ENCODE data around the gene GPR55. TPM values are rescaled to one million over a fixed set of nuclear protein-coding genes. Genes with fewer than 3 reads are reported as not detected.

The GPR55 gene
- total and polyA plus RNA-seq, 2 of the 8 experiments (the other 6 are each of a cell fraction or from before 2014, with no cell fraction given), result not detected

DNA sequence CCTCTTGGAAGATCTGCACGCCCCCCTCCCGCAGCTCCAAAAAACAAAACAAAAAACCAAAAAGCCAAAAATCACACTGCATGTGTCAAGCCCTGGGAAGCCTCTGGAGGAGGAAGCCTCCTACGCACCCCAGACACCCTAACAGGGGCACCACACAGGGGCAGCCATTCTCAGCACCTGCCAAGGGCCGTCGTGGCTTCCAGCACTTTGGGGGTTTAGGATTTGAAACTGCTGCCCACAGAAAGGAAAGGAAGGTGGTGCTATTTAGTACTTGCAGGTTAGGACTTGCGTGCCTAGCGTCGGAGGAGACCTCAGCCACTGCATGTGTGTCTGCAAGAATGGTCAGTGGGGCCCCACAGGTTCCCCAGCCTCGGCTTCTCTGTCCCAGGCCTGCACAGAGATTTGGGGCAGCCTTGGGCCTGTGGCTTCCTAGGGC is 419 bp upstream of the GPR55 start:
- no peaks in the 10 kb centered on the region for H3K79me2 ChIP-seq (ENCODE audit: control insufficient read depth in 1 of 2, insufficient read depth in 2 of 2, low read length in 2 of 2)
- H4K5ac ChIP-seq (ENCODE audit: insufficient read length, low read depth, low read length), result no peak overlapping the region
- no peak overlapping the region for H2BK120ac ChIP-seq (replicated peaks; ENCODE audit: low read depth, low read length)
- POLR2A ChIA-PET (ENCODE audit: partially characterized antibody), result interaction anchor here (1.1 to 1.2 kb wide), 2 partner anchors 61 to 82 kb away, joined by 3 read pairs; no protein-coding TSS in a partner anchor
- no peak overlapping the region for H3K18ac ChIP-seq (ENCODE audit: extremely low read depth, low read length)
- peaks cover 0 to 3% (median 2%) of the 10 kb centered on the region in 4 experiments; a peak in 2 of 7 replicates for H3K4me1 ChIP-seq (replicated peaks in 1 of 4; ENCODE audit: control insufficient read depth in 3 of 4, insufficient read depth in 4 of 4, low read length in 3 of 4)
- H3K36me3 ChIP-seq (ENCODE audit: control insufficient read depth in 2 of 4, insufficient read depth in 4 of 4, low read length in 3 of 4), result no peaks in the 10 kb centered on the region
- H3K27me3 ChIP-seq (replicated peaks in 1 of 4; ENCODE audit: control insufficient read depth in 3 of 4, extremely low read depth in 1 of 4, insufficient read depth in 3 of 4, low read length in 3 of 4), result no peaks in the 10 kb centered on the region
- no peak overlapping the region for H3K4ac ChIP-seq (replicated peaks; ENCODE audit: insufficient read length, low read depth, low read length)
- no peak overlapping the region for H2BK20ac ChIP-seq (ENCODE audit: low read length)
- H3K23ac ChIP-seq (ENCODE audit: insufficient read length), result no peak overlapping the region
- no peak overlapping the region for H4K91ac ChIP-seq (replicated peaks; ENCODE audit: insufficient read length, low read length)
- no peaks in the 10 kb centered on the region for H3K23me2 ChIP-seq (ENCODE audit: low read depth, low read length)
- DNase-seq (ENCODE audit: low read depth in 1 of 2, low spot score in 2 of 2), result no peak
- no peak overlapping the region for H3K4me3 ChIP-seq (ENCODE audit: extremely low read depth in 1 of 4, insufficient read depth in 2 of 4, low read depth in 3 of 4, low read length in 4 of 4)
- H3K27ac ChIP-seq (ENCODE audit: low read depth, low read length), result no peak overlapping the region
- no peaks in the 10 kb centered on the region for H4K20me1 ChIP-seq (replicated peaks in 1 of 2; ENCODE audit: control insufficient read depth in 1 of 2, insufficient read depth in 2 of 2, low read length in 2 of 2)
- no peak overlapping the region for H3K56ac ChIP-seq (replicated peaks; ENCODE audit: insufficient read length, low read depth, low read length)
- 90% methylated on average over 9 of the region's 9 CpGs; no CpG with 5 or more reads in 1 of the 2 experiments for WGBS, 2 experiments (ENCODE audit: extremely low coverage in 1 of 2, insufficient coverage in 1 of 2, insufficient read length in 1 of 2, insufficient replicate concordance in 2 of 2, low coverage in 1 of 2, low lambda C conversion rate in 2 of 2, missing lambda C conversion rate in 1 of 2)
- no peak overlapping the region for H3K4me2 ChIP-seq (ENCODE audit: insufficient read depth in 1 of 2, low read depth in 2 of 2, low read length in 2 of 2)
- no peak overlapping the region for H2BK15ac ChIP-seq (ENCODE audit: low read length)
- H3K9ac ChIP-seq (replicated peaks in 1 of 4; ENCODE audit: extremely low read depth in 1 of 4, low read depth in 3 of 4, low read length in 3 of 4), result no peak overlapping the region
- CTCF ChIA-PET (ENCODE audit: partially characterized antibody), result interaction anchor here (0.6 to 15.3 kb wide), 15 partner anchors 13 to 492 kb away, joined by 3 to 332 read pairs (median 5); no protein-coding TSS in a partner anchor
- no peak overlapping the region for H2BK12ac ChIP-seq (ENCODE audit: low read depth, low read length)
- no peak overlapping the region for H2BK5ac ChIP-seq (ENCODE audit: low read depth, low read length)
- no peak overlapping the region for H3K14ac ChIP-seq (ENCODE audit: insufficient read length)
- no peak overlapping the region for H4K8ac ChIP-seq (ENCODE audit: extremely low read depth, insufficient read depth, low read length)
- FAIRE-seq, result no peak
- H2AFZ ChIP-seq (ENCODE audit: low read length), result no peak overlapping the region
- H3K79me1 ChIP-seq (ENCODE audit: low read depth, low read length), result no peaks in the 10 kb centered on the region
- H2AK5ac ChIP-seq (ENCODE audit: low read depth, low read length), result no peak overlapping the region
- no peaks in the 10 kb centered on the region for H3K9me3 ChIP-seq (ENCODE audit: insufficient read depth in 2 of 2, low read depth in 1 of 2, low read length in 1 of 2)
- no peak for TF ChIP-seq SP2 (IDR thresholded peaks at IDR 0.05; ENCODE audit: low read length)
- no peak for TF ChIP-seq YY1 (IDR thresholded peaks at IDR 0.05; ENCODE audit: low read depth, low read length)
- no peak for TF ChIP-seq TAF1 (IDR thresholded peaks at IDR 0.05; ENCODE audit: low read depth, low read length)
- TF ChIP-seq TAF7 (optimal IDR thresholded peaks at IDR 0.05; ENCODE audit: borderline replicate concordance, low read depth, low read length), result no peak
- TF ChIP-seq, protein P1, sequence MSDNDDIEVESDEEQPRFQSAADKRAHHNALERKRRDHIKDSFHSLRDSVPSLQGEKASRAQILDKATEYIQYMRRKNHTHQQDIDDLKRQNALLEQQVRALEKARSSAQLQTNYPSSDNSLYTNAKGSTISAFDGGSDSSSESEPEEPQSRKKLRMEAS (IDR thresholded peaks at IDR 0.05), result no peak
- TF ChIP-seq JUND (IDR thresholded peaks at IDR 0.05; ENCODE audit: low read length), result no peak
- no peak for TF ChIP-seq FOSL1 (IDR thresholded peaks at IDR 0.05; ENCODE audit: insufficient read depth, low read depth, low read length)
- no peak for TF ChIP-seq POLR2A (IDR thresholded peaks at IDR 0.05; ENCODE audit: control extremely low read depth in 1 of 2, low read depth in 2 of 2, low read length in 2 of 2)
- TF ChIP-seq SP4 (IDR thresholded peaks at IDR 0.05; ENCODE audit: low read length), result no peak
- no peak for TF ChIP-seq TEAD4 (IDR thresholded peaks at IDR 0.05; ENCODE audit: low read depth, low read length)
- no peak for TF ChIP-seq CHD2 (IDR thresholded peaks at IDR 0.05; ENCODE audit: low read length)
- no peak for TF ChIP-seq EP300 (IDR thresholded peaks at IDR 0.05; ENCODE audit: borderline replicate concordance in 1 of 2, low read depth in 2 of 2, low read length in 2 of 2)
- no peak for TF ChIP-seq MAFK (IDR thresholded peaks at IDR 0.05; ENCODE audit: low read depth, low read length)

All from H1 (cell line).